DMS153 treated with DMSO at 0.1 percent for 48 hours (cell line): ENCODE results near the gene ATN1.
"Not testable (repeated sequence)": the region's sequence is repeated elsewhere in the genome, so short reads cannot be mapped to it uniquely, and the experiment has no call there.

Experiments
- DNase-seq: peaks from one replicate; lab custom pipeline; 2025; ENCODE audit not compliant: unreplicated experiment; lab: John Stamatoyannopoulos, UW

Gene ATN1, protein sequence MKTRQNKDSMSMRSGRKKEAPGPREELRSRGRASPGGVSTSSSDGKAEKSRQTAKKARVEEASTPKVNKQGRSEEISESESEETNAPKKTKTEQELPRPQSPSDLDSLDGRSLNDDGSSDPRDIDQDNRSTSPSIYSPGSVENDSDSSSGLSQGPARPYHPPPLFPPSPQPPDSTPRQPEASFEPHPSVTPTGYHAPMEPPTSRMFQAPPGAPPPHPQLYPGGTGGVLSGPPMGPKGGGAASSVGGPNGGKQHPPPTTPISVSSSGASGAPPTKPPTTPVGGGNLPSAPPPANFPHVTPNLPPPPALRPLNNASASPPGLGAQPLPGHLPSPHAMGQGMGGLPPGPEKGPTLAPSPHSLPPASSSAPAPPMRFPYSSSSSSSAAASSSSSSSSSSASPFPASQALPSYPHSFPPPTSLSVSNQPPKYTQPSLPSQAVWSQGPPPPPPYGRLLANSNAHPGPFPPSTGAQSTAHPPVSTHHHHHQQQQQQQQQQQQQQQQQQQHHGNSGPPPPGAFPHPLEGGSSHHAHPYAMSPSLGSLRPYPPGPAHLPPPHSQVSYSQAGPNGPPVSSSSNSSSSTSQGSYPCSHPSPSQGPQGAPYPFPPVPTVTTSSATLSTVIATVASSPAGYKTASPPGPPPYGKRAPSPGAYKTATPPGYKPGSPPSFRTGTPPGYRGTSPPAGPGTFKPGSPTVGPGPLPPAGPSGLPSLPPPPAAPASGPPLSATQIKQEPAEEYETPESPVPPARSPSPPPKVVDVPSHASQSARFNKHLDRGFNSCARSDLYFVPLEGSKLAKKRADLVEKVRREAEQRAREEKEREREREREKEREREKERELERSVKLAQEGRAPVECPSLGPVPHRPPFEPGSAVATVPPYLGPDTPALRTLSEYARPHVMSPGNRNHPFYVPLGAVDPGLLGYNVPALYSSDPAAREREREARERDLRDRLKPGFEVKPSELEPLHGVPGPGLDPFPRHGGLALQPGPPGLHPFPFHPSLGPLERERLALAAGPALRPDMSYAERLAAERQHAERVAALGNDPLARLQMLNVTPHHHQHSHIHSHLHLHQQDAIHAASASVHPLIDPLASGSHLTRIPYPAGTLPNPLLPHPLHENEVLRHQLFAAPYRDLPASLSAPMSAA (N-terminal part only)

DNA sequence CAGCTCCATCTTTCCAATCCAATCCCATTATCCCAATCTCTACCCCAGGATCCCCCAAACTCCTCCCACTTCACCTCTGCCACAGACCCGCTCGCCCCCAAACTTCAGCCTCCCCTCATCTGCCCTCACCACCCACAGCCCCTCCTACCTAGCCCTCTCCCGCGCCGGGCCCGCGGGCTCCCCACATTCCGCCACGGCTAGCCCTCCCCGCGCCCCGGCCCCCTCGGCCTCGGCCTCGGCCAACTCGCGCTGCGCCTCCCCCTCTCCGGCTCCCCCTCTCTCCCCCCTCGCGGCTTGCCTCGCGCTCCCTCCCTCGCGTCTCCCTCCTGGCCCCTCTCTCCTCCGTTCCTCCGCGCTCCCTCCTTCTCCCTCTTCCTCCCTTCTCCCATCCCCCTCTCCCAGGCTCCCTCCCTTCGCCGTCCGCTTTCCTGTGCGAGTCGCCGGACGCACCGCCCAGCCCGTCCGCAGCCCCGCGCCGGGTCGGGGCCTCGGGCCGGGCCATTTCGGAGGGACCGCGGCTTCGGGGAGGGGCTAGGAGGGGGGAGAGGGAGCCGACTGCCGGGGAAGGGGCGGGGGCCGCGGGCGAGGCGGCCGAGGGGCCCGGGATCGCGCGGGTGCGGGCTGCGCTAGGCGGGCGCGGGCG, at the start of gene ATN1:
Gene ATN1, plus strand, starts transcription at position 581 of the 643 bp plus-strand sequence. CDS start 6,043 bp downstream, outside the sequence.
- DNase-seq, result no peak

DNA sequence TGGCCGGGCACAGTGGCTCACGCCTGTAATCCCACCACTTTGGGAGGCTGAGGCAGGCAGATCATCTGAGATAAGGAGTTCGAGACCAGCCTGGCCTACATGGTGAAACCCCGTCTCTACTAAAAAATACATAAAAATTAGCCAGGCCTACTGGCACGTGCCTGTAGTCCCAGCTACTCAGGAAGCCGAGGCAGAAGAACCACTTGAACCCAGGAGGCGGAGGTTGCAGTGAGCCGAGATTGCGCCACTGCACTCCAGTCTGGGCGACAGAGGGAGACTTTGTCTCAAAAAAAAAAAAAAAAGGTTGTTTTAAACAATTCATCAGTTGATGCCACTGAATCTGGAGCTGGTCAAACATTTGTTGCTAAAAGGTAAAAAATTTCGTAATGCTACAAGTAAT, 47.9 kb upstream of the ATN1 start:
- not testable (repeated sequence) for DNase-seq

DNA sequence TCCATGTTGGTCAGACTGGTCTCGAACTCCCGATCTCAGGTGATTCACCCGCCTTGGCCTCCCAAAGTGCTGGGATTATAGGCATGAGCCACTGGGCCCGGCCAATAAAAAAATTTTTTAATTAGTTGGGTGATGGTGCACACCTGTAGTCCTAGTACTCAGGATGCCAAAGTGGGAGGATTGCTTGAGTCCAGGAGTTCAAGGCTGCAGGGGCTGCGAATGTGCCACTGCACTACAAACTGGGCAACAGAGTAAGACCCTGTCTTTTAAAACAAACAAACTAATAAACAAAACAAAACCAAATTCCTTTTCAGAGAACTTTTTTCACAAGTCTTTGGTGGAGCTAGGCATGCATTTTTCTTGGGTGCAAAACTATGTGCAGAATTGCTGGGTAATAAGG, 44.5 kb upstream of the ATN1 start:
- DNase-seq, result no peak

DNA sequence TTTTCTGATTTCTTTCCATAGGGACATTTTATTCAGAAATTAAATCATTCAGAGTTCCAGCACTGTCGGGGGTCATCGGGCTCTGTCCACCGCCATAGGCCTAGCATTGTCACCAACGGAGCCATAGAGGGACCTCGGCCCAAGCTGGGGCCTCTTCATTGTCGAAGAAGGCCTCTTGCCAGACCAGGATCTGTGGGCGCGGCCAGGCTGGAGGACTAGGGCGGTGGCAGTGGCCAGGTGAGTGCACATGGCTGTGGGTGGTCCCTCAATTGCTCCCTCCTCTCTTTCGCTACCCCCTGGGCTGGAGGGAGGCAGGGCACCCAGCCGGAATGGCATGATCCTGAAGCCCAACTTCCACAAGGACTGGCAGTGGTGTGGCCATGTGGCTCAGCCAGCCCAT, 44.1 kb upstream of the ATN1 start:
- no peak for DNase-seq

DNA sequence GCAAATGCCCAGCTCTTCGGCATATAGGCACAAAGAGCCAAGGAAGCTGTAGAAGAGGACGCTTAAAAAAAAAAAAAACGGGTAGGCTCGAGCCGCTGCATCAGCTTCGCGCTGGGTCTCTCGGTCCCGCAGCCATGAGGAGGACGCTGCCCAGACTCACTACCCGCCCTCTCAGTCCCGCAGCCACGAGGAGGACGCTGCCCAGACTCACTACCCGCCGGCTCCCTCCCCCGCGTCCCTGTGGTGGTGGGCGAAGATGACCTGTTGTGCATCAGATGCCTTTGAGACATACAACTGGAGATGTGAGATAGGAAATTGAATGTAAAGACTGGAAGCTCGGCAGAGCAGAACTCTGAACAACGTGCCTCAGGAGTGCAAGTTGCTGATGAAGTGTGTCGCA, 43.2 kb upstream of the ATN1 start:
- no peak for DNase-seq

DNA sequence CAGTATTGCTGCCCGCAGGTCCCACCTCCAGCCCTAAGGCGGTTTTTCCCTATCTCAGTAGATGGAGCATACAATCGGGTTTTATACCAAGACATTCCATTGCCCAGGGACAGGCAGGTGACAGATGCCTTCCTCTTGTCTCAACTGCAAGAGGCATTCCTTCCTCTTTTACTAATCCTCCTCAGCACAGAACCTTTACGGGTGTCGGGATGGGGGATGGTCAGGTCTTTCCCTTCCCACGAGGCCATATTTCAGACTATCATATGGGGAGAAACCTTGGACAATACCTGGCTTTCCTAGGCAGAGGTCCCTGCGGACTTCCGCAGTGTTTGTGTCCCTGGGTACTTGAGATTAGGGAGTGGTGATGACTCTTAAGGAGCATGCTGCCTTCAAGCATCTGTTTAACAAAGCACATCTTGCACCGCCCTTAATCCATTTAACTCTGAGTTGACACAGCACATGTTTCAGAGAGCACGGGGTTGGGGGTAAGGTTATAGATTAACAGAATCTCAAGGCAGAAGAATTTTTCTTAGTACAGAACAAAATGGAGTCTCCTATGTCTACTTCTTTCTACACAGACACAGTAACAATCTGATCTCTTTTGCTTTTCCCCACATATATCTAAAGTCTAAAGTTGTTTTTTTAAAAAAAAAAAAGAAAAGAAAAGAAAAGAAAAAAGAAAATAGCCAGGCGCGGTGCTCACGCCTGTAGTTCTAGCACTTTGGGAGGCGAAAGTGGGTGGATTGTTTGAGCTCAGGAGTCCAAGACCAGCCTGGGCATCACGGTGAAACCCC, 41.4 kb upstream of the ATN1 start:
- not testable (repeated sequence) for DNase-seq

DNA sequence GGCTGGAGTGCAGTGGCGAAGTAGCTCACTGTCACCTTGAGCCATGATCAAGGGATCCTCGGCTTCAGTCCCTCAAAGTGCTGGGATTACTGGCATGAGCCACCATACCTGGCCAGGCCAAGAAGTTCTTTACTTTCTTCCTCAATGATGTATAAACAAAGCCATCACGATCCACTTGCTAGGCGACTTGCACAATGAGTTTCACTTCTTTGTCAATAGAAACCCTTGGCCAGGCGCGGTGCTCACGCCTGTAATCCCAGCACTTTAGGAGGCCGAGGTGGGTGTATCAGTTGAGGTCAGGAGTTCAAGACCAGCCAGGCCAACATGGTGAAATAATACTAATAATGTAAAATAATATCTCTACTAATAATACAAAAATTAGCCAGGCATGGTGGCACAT, 40.3 kb upstream of the ATN1 start:
- no peak for DNase-seq

DNA sequence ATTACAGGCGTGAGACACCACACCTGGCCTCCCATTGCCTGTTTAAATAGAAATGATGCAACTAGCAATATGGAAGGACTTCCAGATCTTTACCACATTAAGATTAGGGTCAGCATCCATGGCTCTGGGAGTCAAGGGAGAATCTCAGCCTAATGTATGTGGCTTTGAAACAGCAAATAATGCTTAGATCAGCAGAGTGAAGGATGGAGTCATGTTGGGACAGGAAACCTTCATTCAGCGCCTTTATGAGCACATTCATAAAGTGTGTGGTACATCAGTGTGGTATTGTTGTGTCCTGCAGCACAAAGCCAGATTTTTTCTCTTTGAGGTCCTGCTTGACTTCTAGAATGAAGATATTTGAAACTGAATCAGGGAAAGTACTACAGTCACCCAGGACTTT, 39.4 kb upstream of the ATN1 start:
- no peak for DNase-seq

DNA sequence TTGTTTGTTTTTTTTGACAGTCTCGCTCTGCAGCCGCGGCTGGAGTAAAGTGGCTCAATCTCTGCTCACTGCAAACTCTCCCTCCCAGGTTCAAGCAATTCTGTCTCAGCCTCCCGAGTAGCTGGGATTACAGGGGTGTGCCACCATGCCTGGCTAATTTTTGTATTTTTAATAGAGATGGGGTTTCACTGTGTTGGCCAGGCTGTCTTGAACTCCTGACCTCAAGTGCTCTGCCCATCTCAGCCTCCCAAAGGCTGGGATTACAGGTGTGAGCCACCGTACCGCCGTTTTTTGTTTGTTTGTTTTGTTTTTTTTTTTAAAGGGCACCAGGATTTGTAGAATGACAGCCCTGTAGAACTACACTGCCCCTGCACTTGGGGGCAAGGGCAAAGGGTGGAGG, 39.0 kb upstream of the ATN1 start:
- DNase-seq, result not testable (repeated sequence)

DNA sequence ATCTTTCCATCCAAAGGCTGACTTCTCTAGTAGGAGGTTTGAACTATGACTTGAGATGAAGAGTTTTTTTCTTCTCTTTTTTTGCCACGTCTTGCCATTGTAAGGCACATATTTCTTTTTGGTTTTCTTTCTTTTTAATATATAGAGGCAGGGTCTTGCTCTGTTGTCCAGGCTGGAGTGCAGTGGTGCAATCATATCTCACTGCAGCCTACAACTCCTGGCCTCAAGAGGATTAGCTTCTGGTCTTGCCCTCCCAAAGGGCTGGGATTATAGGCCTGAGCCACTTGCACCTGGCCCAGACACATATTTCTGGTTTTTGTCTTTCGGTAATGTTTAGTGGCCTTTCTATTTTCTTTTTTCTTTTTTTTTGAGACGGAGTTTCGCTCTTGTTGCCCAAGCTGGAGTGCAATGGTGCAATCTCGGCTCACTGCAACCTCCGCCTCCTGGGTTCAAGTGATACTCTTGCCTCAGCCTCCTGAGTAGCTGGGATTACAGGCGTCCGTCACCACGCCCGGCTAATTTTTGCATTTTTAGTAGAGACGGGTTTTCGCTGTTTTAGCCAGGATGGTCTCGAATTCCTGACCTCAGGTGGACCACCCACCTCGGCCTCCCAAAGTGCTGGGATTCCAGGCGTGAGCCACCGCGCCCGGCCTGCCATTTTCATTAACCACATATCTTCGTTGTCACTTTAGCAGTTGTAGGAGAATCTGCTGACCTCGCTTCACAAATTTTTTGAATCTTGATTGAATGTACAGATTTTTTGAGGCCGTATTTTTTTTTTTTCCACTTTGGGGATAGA, 37.8 kb upstream of the ATN1 start:
- DNase-seq, result not testable (repeated sequence)

DNA sequence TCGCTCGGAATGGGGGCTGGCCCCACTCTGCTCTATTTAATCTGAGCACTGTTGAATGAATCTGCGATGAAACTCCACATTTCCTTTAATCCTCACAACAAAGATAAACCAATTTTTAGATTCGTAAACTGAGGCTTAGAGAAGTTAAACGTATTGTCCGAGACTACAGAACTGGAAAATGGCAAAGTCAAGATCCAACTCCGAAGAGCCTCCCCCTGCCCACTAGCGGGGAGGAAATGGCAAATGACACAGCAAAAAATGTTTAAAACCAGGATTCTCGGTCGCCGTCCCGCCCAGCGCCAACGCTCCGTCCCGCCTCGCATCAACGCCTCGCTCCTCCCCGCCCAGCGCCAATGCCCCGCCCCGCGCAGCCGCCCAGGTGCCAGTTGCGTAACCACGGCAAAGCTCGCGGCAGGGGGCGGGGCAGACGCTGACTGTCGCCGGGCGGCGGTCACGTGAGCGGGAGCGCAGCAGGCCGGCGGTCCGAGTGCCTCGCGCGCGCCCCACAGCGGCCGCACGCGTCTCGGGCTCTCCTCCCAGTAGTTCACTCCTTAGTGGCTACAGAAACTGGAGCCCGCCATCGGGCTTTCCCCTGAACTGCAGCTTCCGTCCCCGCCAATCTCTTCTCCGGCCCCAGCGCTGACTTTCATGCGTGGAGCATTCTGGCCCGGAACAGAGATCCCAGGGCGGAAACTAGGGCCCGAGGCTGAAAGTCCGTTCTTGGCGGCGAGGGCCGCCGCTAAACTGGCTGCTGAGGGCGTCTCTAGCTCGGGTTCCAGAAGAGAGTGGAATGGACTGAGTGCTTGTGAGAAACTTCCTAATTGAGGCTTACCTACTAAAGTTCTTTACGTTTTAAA, 36.7 kb upstream of the ATN1 start:
- DNase-seq, result peak; percentile 93

DNA sequence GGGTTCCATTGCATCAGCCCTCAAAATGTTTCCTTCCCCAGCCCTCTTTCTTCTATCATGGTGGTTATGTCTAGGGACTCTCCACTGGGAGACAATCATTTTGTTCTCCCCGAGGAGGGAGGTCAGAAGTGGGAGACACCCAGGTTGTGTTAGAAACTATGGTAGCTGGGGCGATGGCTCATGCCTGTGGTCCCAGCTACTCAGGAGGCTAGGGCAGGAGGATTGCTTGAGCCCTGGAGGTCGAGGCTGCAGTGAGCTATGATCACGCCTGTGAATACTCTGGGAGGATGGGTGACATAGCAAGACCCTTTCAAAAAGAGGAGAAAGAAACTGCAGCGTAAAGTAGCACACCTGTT, 36.1 kb upstream of the ATN1 start:
- DNase-seq, result no peak

DNA sequence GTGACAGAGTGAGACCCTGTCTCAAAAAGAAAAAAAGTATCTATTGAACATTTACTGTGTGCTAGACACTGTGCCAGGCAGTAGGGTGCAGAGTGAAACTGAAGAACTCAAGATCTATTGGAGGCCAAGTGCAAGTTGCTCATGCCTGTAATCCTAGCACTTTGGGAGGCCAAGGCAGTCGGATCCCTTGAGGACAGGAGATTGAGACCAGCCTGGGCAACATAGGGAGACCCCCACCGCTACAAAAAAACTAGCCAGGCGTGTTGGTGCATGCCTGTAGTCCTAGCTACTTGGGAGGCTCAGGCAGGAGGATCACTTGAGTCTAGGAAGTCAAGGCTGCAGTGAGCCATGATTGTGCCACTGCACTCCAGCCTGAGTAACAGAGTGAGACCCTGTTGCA, 35.1 kb upstream of the ATN1 start:
- DNase-seq, result not testable (repeated sequence)

DNA sequence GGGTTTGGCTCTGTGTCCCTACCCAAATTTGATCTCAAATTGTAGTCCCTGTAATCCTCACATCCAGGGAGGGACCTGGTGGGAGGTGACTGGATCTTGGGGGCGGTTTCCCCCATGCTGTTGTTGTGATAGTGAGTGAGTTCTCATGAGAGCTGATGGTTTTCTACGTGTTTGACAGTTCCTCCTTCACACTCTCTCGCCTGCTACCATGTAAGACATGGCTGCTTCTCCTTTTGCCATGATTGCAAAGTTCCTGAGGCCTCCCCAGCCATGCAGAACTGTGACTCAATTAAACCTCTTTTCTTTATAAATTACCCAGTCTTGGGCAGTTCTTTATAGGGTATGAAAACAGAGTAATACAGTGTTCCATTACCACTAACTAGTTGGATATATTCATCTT, 33.4 kb upstream of the ATN1 start:
- no peak for DNase-seq

DNA sequence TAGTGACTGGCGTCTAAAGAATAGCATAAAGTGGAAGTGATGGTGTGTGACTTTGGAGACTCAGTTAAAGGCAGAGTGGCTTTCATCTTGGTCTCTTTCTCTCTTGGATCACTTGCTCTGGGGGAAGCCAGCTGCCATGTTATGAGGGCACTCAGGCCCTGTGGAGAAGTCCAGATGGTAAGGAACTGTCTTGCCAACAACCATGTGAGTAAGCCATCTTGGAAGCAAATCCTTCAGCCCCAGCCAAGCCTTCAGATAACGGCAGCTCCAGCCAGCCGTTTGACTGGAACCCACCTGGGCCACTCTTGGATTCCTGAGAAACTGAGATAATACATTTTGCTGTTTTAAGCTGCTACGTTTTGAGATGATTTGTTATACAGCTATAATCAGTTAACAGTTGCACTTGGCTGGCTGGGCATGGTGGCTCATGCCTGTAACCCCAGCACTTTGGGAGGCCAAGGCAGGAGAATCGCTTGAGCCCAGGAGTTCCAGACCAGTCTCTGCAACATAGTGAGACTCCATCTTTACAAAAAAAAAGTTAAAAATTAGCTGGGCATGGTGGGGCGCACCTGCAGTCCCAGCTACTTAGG, 30.8 kb upstream of the ATN1 start:
- no peak for DNase-seq

DNA sequence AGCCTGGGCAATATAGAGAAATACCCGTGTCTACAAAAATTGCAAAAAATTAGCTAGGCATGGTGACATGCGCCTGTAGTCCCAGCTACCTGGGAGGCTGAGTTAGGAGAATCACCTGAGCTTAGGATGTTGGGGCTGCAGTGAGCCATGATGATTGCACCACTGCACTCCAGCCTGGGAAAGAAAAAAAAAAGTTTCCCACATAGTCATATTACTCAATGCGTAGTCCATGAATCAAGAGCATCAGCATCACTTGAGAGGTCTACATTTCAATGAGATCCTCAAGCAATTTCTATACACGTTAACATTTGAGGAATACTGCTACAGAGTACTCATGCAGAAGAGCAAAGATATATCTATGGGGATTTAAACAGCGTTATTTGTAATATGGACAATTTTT, 28.3 kb upstream of the ATN1 start:
- no peak for DNase-seq

DNA sequence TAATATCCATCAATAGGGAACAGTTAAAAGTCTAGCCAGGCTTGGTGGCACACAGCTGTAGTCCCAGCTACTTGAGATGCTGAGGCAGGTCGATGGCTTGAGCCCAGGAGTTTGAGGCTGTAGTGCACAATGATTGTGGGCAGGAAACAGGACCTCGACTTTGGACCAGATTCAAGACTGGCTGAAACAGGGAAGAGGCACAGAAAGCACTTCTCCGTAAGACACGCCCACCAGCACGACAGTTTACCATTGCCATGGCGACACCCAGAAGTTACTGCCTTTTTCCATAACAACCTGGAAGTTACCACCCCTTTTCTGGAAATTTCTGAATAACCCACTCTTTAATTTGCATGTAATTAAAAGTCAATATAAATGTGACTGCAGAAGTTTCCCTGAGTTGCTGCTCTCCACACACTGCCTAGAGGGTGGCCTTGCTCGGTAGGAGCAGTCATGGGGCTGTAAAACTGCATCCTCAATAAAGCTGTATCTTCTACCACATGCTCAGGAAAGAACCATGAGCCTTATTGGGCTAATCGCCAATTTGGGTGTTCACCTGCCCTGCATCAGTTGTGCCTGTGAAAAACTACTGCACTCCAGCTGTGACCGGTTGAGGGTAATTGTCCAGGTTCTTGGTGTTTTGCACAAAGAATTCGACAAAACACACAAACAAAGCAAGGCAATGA, 27.8 kb upstream of the ATN1 start:
- DNase-seq, result peak; percentile 41

DNA sequence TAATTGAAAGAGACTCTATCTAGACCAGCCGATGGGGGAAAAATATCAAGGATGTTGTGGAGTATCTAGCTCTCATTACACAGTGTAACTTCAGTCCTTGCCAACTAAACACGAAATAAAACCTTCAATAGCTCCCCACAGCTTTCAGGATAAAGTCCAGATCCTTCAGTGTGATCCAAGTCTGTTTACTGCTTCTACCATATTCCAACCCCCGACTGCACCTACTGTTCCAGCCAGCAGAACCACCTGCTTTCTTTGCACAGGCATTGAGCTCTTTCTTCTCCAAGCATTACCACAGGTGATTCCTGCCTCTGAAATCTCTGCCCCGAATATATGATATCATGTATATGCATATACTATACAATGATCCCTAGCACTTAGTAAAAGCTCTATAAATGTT, 25.3 kb upstream of the ATN1 start:
- DNase-seq, result no peak
